ENCODE data around the gene RSAD2.

Gene RSAD2

GRCh38 chr2:6942848-6943247, 65.3 kb downstream of the RSAD2 start:
- in situ Hi-C loops (cut with MboI; ENCODE audit: low sequenced_read_pairs): no loop called here

DNA sequence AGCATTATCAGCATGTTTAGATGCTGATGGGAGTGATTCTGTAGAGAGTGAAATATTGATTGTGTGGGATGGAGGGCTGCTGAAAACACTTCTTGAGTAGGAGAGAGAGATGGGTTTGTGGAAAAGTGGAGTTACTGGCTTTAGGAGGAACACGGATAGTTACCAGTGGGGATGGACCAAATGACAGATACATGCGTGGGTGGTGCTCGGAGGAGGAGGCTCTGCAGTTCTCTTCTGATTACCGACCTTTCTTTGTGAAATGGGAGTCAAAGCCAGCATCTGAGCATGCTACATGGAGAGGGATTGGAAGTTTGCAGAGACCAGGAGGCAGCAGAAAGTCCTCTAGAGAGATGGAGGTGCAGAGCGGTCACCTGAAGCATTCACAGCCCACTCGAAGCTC, 65.9 kb downstream of the RSAD2 start:
- in situ Hi-C loops (cut with MboI; ENCODE audit: low sequenced_read_pairs): no loop called here

DNA sequence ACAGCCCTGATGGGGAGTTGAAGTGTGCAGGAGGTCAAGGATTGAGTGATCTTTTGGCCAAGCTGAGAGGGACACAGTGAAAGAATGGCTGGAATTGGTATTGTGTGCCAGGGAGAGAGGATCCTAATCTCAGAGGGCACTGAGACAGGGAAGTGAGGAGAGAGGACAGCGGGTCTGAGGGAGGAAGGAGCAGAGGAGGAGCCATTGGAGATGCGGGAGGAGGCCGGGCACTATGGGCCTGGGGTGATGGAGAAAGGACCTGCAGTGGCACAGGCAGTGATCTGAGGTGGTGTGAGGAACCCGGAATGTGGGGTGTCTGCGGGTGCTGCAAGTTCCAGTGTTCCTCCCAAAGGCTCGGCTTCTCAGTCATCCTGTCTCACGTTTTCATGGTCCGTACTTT, 66.4 kb downstream of the RSAD2 start:
- in situ Hi-C loops (cut with MboI; ENCODE audit: low sequenced_read_pairs): no loop called here

DNA sequence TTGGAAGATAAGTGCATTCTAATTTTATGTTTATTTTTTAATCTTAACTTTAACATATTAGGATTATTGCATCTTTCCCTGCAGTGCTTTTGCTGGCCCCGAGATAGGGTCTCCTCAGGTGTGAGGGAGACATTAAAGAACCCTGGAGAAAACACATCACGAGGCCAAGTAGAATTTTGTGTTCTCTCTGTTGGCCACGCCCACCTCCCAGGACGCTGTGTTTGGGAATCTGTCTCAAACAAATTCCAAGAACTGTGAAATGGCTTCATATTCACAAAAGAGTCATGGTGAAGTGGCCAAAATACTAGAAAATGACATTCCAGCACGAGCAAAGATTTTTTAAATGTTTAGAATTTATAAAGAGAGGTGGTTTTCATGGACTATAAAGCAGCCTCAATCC, 67.0 kb downstream of the RSAD2 start:
- in situ Hi-C loops (cut with MboI; ENCODE audit: low sequenced_read_pairs): no loop called here

DNA sequence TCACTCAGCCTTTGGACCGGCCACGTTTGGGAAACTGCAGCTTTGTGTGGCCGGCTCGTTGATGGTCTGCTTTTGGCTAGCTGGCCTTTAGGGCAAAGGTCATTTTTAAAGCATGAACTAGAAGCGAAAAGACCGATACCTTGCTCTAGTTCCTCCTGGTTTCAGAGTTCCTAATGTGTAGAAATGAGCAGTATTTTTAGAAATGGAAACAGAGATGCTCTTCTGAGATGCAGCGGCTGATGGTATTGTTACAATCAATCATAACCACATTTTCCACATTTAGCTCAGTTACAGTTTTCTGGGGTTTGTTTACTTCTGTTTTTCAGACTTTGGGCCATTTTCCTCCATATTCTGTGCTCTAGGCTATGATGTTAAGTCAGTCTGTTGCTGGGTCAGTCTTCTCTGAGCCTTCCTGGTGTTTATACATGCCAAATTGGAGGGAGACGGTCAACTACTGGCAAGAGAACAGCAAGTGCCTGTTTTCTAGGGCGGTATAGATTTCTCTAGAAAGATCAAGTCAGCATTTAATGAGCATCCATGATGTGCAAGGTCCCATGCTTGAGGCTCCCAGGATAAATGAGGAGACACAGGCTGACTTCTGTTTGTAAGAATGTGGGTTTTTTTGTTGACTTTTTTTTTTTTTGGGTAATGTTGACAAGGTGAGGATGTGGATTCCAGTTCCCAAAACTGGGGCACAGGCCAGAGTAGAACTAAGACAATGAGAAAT, 67.7 kb downstream of the RSAD2 start:
- in situ Hi-C loops (cut with MboI; ENCODE audit: low sequenced_read_pairs): no loop called here

DNA sequence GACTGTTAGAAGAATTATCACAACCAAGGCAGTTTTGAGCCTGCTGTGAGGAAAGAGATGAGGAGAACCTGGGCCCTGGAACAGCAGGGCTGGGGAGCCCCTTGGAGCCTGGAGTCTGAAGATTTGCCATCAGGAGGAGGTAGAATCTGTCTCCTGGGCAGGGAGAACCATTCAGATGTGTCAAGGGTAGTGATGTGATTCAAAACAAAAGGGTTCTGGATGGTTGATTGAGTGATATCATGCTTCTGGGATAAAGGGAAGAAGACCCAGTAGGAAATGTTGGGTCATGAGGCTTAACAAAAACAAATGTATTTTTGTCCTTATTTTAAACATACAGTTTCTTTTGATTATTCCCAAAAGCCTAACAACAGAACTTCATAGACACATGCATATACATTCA, 68.2 kb downstream of the RSAD2 start:
- in situ Hi-C loops (cut with MboI; ENCODE audit: low sequenced_read_pairs): no loop called here

DNA sequence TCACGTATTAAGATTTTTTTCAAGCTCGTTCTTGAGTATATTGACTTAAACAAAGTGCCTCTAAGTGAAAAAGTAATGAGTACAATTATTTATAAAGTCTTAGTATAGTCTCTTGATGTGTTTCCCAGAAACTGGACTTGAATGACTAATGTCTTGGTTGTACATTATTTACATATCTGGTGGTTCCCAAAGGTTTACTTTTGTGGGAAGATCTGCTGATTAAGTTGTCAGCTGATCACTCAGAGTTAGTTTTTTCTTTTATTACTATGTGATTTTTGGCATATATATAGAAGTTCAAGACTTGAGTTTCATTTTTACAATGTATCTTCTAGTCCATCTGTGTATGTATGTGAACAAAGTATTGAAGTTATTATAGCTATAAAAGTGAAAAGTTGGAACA, 69.1 kb downstream of the RSAD2 start:
- in situ Hi-C loops (cut with MboI; ENCODE audit: low sequenced_read_pairs): no loop called here

Data from HL-60/S4 treated with retinoic acid at 250 ng/mL for 4 days and 3 days (cell line).